RWPE2 (cell line): ENCODE measurements around the gene KYAT1.

ENCODE experiments used
- ATAC-seq: fragments of 200-7000 bp; cut with Tn5 transposase; 3 replicates; pipeline ENCODE4 v1.9.1; 2021; ENCODE audit warnings: low read depth
- DNase-seq: peaks from one replicate; pipeline ENCODE4 v3.0.0-alpha.2; 2020; ENCODE audit warnings: low spot score
- H3K27ac ChIP-seq: fragments of 450-650 bp; 2 replicates; pipeline ENCODE4 v1.5.1; 2017; ENCODE audit warnings: mild to moderate bottlenecking; ENCODE audit not compliant: poor library complexity, severe bottlenecking
- H3K27me3 ChIP-seq: fragments of 250-450 bp; sonication (Bioruptor Pico); 2 replicates; pipeline ENCODE4 v1.5.1; 2021; ENCODE audit warnings: mild to moderate bottlenecking, moderate library complexity; ENCODE audit not compliant: insufficient read depth, poor library complexity, severe bottlenecking
- H3K36me3 ChIP-seq: fragments of 250-450 bp; sonication (Bioruptor Pico); 2 replicates; pipeline ENCODE4 v1.5.1; 2020; ENCODE audit warnings: low read depth, mild to moderate bottlenecking, moderate library complexity
- H3K4me1 ChIP-seq: fragments of 250-450 bp; sonication (Bioruptor Pico); 2 replicates; pipeline ENCODE4 v1.5.1; 2021; ENCODE audit warnings: mild to moderate bottlenecking, moderate library complexity; ENCODE audit not compliant: insufficient read depth, poor library complexity, severe bottlenecking
- H3K4me3 ChIP-seq: fragments of 250-450 bp; sonication (Bioruptor Pico); 2 replicates; pipeline ENCODE4 v1.5.1; 2021; ENCODE audit warnings: mild to moderate bottlenecking, moderate library complexity; ENCODE audit not compliant: severe bottlenecking
- H3K9me3 ChIP-seq: fragments of 250-450 bp; sonication (Bioruptor Pico); 2 replicates; pipeline ENCODE4 v1.5.1; 2021; ENCODE audit warnings: mild to moderate bottlenecking, moderate library complexity; ENCODE audit not compliant: severe bottlenecking
- TF ChIP-seq, protein P1 (sequence below): fragments of 450-650 bp; IDR thresholded peaks from one replicate; pipeline ENCODE4 v1.5.1; 2017; ENCODE audit warnings: mild to moderate bottlenecking, moderate library complexity; ENCODE audit not compliant: poor library complexity, severe bottlenecking

KYAT1 gene

DNA sequence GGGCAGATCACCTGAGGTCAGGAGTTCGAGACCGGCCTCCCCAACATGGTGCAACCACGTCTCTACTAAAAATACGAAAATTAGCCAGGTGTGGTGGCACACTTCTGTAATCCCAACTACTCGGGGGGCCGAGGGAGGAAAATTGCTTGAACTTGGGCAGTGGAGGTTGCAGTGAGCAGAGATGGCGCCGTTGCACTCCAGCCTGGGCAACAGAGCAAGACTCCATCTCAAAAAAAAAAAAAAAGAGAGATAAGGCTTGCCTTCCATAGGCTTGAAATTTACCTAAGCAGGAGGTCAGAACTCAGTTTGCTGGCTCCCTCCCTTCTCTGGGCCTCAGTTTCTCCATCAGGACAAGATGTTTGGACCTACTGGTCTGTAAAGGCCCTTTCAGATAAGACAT is 53.5 kb downstream of the KYAT1 start:
- peaks cover 49% of the 10 kb centered on the region for H3K36me3 ChIP-seq
- TF ChIP-seq, protein P1, sequence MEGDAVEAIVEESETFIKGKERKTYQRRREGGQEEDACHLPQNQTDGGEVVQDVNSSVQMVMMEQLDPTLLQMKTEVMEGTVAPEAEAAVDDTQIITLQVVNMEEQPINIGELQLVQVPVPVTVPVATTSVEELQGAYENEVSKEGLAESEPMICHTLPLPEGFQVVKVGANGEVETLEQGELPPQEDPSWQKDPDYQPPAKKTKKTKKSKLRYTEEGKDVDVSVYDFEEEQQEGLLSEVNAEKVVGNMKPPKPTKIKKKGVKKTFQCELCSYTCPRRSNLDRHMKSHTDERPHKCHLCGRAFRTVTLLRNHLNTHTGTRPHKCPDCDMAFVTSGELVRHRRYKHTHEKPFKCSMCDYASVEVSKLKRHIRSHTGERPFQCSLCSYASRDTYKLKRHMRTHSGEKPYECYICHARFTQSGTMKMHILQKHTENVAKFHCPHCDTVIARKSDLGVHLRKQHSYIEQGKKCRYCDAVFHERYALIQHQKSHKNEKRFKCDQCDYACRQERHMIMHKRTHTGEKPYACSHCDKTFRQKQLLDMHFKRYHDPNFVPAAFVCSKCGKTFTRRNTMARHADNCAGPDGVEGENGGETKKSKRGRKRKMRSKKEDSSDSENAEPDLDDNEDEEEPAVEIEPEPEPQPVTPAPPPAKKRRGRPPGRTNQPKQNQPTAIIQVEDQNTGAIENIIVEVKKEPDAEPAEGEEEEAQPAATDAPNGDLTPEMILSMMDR: no peak
- H3K4me1 ChIP-seq: no peaks in the 10 kb centered on the region
- DNase-seq: no peak
- H3K27me3 ChIP-seq: no peaks in the 10 kb centered on the region
- ATAC-seq: no peak
- H3K27ac ChIP-seq: no peak overlapping the region
- no peak overlapping the region for H3K4me3 ChIP-seq
- H3K9me3 ChIP-seq: no peaks in the 10 kb centered on the region

DNA sequence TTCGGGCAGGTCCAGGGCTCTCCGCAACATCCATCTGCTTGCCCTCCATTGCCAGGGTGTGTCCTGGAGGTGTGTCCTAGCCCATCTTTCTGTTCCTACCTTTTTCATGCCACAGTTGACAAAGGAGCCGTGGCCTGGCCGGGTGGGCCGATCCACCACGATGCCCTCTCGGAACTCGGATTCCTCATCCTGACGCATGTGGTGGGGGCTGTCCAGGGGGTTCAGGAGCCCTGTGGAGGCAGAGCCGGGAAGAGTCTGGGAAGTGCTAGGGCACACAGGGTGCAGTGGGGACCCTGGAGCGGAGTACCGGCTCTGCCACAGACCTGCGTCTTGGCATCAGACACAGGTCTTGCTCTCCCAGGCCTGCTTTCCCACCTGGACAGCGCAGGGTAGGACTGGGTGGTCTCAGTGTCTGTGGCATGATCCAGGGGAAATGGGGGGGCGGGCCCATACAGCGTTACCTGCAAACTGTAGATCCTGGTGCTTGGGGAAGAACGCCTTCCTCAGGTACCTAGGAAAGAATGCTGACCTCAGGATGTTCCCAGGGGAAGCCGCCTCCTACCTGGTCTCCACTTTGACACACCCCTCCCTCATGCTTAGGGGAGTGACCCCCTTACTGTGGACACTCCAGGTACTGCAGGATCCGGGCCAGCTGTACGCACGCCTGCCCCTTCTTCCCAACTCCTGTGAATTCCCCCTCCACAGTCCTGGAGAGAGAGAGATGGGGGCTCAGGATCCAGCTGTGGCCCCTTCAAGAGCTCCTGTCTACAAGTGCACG is 55.6 kb downstream of the KYAT1 start:
- TF ChIP-seq, protein P1: no peak
- Histone ChIP-seq H3K4me1 (no peaks in the 10 kb centered on the region), H3K36me3 (peaks cover 56% of the 10 kb centered on the region), H3K27me3 (no peaks in the 10 kb centered on the region), H3K9me3 (no peaks in the 10 kb centered on the region), H3K4me3 (no peak overlapping the region), H3K27ac (no peak overlapping the region)
- ATAC-seq (no peak), DNase-seq (no peak)

DNA sequence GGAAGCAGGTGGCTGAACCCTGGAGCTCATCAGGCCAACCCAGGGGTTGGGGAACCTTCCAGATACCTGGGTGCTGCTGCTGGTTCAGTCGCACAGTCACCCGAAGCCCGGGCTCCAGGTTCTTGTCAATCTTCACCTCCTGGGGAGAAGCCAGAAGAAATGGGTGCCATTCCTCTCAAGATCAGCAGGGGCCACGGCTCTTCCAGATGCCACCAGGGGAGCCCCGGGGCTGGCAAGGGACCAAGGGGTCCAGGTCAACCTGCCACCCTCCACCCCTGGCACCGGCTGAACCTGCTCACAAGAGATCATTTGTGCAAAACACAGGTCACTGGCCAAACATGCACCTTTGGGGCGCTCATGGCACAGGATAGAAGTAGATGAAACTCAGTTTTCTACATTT is 56.8 kb downstream of the KYAT1 start:
- H3K4me1 ChIP-seq: no peaks in the 10 kb centered on the region
- no peak overlapping the region for H3K4me3 ChIP-seq
- no peaks in the 10 kb centered on the region for H3K27me3 ChIP-seq
- no peak overlapping the region for H3K27ac ChIP-seq
- ATAC-seq (no peak), DNase-seq (no peak)
- H3K9me3 ChIP-seq: no peaks in the 10 kb centered on the region
- TF ChIP-seq, protein P1: no peak
- H3K36me3 ChIP-seq: peaks cover 56% of the 10 kb centered on the region

DNA sequence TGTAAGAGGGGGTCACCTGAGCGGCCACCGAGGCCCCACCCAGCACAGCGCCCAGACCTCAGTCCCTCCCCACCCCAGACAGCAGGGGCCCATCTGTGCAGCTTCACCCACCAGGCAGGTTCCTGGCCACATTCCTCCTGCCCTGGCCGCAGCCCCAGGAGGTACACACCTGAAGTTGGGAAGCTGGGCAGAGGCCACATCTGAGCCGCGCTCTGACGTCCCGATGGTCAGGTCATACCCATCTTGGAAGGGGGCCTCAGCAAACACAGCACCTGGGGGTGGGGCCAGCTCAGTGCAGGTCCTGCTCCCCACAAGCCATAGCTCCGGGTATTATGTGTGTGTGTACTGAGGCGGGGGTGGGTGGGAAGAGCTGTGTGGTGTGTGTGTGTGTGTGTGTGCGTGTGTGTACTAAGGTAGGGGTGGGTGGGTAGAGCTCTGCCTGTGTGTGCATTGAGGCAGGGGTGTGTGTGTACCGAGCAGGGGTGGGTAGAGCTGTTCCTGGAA is 57.8 kb downstream of the KYAT1 start:
- Histone ChIP-seq H3K27ac (no peak overlapping the region), H3K4me1 (no peaks in the 10 kb centered on the region), H3K4me3 (no peak overlapping the region), H3K9me3 (no peaks in the 10 kb centered on the region), H3K36me3 (peaks cover 56% of the 10 kb centered on the region), H3K27me3 (no peaks in the 10 kb centered on the region)
- no peak for ATAC-seq
- TF ChIP-seq, protein P1: no peak
- DNase-seq: peak; percentile 64

DNA sequence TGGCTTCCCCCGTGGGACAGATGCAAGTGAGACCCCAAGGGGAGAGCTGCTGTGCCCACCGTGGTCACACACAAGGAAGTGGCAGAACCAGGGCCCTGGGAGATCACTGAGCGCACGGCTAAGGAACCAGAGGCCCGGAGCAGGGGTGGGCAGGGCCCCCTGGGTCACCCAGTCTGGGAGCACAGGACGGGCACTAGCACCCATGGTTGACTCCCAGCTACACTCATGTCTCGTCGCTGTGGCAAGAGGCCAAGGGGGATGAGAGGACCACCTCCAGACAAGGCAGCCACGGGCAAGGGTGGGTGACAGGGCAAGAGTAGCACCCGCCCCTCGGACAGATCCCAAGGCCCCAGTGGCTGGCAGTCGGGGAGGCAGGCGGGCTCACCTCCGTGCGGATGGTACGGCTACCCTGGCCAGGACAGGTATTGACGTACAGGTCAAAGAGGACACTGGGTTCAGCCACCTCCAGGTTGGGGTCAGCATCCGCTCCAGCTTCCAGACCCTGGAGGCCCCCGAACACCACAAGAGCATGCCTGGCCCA is 58.3 kb downstream of the KYAT1 start:
- TF ChIP-seq, protein P1: no peak
- no peak overlapping the region for H3K4me3 ChIP-seq
- no peak overlapping the region for H3K27ac ChIP-seq
- no peaks in the 10 kb centered on the region for H3K4me1 ChIP-seq
- no peaks in the 10 kb centered on the region for H3K9me3 ChIP-seq
- H3K36me3 ChIP-seq: peaks cover 56% of the 10 kb centered on the region
- ATAC-seq: no peak
- H3K27me3 ChIP-seq: no peaks in the 10 kb centered on the region
- peak; percentile 61 for DNase-seq
